ENCODE data around the gene EIF4B. TPM values are rescaled to one million over a fixed set of nuclear protein-coding genes. Genes with fewer than 3 reads are reported as not detected.

Gene EIF4B
- total and polyA plus RNA-seq, 3 experiments from 2014 or later, result 114 to 660 (median 644) TPM

DNA sequence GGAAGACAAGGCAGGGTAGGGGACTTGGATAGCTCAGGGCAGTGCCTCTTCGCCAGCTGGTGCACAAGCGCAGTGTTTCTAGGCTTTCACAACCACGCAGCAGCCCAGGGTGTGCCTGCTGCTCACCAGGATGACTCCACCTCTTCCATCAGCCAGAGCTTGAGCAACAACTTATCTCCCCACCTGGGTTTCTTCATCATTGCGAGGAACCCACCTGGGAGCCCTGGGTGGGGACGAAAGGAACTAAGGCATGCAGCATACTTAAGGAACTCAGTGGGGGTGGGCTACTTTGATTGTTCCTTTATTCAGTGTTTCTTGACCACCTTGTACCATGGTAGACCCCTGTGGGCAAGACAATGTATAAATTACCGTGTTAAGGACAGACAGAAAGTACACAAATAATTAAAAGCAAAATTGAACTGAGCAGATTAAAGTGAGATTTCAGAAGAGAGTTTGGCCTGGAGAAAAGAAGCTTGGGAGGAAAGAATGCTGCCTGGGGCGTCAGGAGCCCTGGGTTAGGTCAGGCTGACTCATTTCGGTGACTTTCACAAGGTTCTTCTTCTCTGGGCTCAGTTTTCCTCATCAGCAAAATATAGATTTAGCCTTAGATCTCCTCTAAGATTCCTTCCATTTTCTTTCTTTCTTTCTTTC lies 34.5 kb upstream of the EIF4B start:
- H3K27me3 ChIP-seq (ENCODE audit: insufficient read depth, low read length, poor library complexity, severe bottlenecking), result no peaks in the 10 kb centered on the region
- no peaks in the 10 kb centered on the region for H3K36me3 Mint-ChIP-seq
- peak overlapping the region in 1 of 8 donors; percentile 50 for H3K27ac Mint-ChIP-seq
- H3K4me3 ChIP-seq (ENCODE audit: low read length), result no peak overlapping the region
- H3K9me3 Mint-ChIP-seq, result no peaks in the 10 kb centered on the region
- DNase-seq, result no peak
- peaks cover 11 to 31% of the 10 kb centered on the region in 2 donors for H3K27me3 Mint-ChIP-seq
- ChIA-PET POLR2A (no interaction called here), CTCF (interaction anchor here (1.7 to 2.8 kb wide), 2 partner anchors 9 to 87 kb away, joined by 6 to 12 read pairs; no protein-coding TSS in a partner anchor)
- no peaks in the 10 kb centered on the region for H3K36me3 ChIP-seq (ENCODE audit: insufficient read depth, low read length)
- no peaks in the 10 kb centered on the region for H3K9me3 ChIP-seq (ENCODE audit: low read length)
- no peak overlapping the region for H3K4me3 Mint-ChIP-seq
- no peaks in the 10 kb centered on the region for H3K4me1 Mint-ChIP-seq
- H3K27ac ChIP-seq (ENCODE audit: low read depth, low read length), result no peak overlapping the region
- H3K4me1 ChIP-seq (ENCODE audit: insufficient read depth, low read length), result no peaks in the 10 kb centered on the region

DNA sequence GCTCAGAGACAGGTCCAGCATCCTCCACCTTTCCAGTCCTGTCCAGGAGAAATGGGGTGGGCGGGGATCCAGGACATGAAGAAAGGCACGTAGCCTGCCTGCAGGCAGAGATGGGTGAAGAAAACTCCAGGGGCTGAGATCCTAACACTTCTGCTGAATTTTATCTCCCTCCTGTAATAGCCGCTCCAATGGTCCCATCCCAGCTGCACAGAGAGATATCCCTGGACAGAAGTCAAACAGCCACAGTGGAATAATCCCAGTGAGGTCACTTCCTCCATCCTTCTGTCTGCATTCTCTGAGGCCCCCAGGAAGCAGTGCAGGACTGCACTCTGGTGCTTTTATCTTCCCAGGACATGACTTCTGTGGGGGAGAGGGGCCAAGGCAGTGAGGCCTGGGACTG lies 31.1 kb upstream of the EIF4B start:
- Histone ChIP-seq H3K4me1 (ENCODE audit: insufficient read depth, low read length) (no peaks in the 10 kb centered on the region), H3K27me3 (ENCODE audit: insufficient read depth, low read length, poor library complexity, severe bottlenecking) (no peaks in the 10 kb centered on the region), H3K27ac (ENCODE audit: low read depth, low read length) (no peak overlapping the region), H3K4me3 (ENCODE audit: low read length) (no peak overlapping the region), H3K36me3 (ENCODE audit: insufficient read depth, low read length) (no peaks in the 10 kb centered on the region), H3K9me3 (ENCODE audit: low read length) (no peaks in the 10 kb centered on the region)
- Mint-ChIP-seq H3K4me1 (no peaks in the 10 kb centered on the region), H3K4me3 (no peak overlapping the region), H3K36me3 (no peaks in the 10 kb centered on the region), H3K27ac (no peak overlapping the region), H3K9me3 (no peaks in the 10 kb centered on the region), H3K27me3 (peaks cover 28 to 49% of the 10 kb centered on the region in 2 donors)
- no peak for DNase-seq
- ChIA-PET CTCF (no interaction called here), POLR2A (no interaction called here)

DNA sequence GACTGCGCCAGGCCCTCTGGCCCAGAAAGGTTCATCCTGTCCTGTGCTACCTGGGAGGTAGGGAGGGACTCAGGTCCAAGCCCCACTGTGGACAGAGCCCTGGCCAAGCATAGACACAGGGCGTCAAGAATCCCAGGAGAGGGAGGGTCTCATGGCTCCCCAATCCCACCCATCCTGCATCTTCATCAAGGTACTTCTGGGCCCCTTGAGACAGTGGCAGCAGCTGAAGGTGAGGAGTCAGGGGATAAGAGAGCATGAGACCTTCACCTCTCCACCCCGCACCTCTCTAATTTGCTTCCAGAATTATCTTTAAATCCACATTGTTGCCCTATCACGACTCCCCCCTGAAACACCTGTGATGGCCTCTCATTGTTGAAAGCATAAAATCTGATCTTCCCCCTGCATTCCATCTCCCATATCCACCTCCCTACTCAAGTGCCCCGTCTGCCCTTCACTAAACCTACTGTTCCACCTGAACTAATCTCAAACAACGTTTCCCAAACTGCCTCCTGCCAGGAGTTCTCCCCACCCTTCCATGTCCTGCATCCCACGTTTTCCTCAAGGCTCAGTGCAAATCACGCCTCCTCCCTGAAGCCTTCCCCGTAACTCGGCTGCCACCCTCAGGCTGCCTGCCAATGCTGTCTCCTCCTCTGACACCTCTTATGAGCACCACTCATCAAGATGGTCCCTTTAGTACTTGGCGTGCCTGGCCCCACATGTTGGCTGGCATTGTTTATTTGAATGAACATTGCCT lies 30.3 kb upstream of the EIF4B start:
- H3K4me1 Mint-ChIP-seq, result peaks cover 0 to 1% (median 0%) of the 10 kb centered on the region in 3 donors
- H3K4me3 ChIP-seq (ENCODE audit: low read length), result no peak overlapping the region
- H3K9me3 ChIP-seq (ENCODE audit: low read length), result no peaks in the 10 kb centered on the region
- H3K9me3 Mint-ChIP-seq, result no peaks in the 10 kb centered on the region
- no peak for DNase-seq
- peak overlapping the region in 1 of 8 donors; percentile 71 for H3K27ac Mint-ChIP-seq
- H3K4me1 ChIP-seq (ENCODE audit: insufficient read depth, low read length), result no peaks in the 10 kb centered on the region
- no peak overlapping the region for H3K27ac ChIP-seq (ENCODE audit: low read depth, low read length)
- H3K27me3 Mint-ChIP-seq, result peaks cover 35 to 55% of the 10 kb centered on the region in 2 donors
- H3K27me3 ChIP-seq (ENCODE audit: insufficient read depth, low read length, poor library complexity, severe bottlenecking), result no peaks in the 10 kb centered on the region
- no peaks in the 10 kb centered on the region for H3K36me3 ChIP-seq (ENCODE audit: insufficient read depth, low read length)
- no peak overlapping the region for H3K4me3 Mint-ChIP-seq
- POLR2A ChIA-PET, result no interaction called here
- no peaks in the 10 kb centered on the region for H3K36me3 Mint-ChIP-seq
- CTCF ChIA-PET, result no interaction called here

DNA sequence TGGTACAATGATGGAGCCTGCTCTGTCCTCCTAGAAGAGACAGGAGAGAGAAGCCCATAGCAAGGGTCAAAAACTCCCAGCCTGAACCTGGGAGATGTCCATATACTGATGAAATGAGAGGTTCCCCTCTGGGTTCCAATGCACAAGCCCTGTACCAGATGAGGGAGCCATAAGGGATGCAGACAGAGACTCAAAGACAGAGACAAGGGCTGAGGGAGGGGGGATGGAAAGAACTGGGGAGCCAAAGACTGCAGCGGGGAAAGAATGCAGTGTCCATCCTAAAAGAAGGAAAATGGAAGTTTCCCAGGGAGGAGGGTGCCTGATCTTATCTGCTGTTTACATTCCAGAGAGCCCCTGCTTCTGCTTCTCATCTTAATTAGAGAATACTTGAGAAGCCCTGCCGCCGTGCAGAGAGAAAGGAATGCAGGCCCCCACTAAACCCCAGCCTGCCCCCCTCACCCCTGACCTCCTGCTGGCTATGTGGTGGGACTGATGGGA lies 29.6 kb upstream of the EIF4B start:
- no peak overlapping the region for H3K27ac ChIP-seq (ENCODE audit: low read depth, low read length)
- Mint-ChIP-seq H3K27ac (no peak overlapping the region), H3K4me3 (peak overlapping the region in 1 of 7 donors; percentile 9), H3K36me3 (no peaks in the 10 kb centered on the region), H3K27me3 (peaks cover 36 to 54% of the 10 kb centered on the region in 2 donors), H3K4me1 (peaks cover 0 to 2% (median 0%) of the 10 kb centered on the region in 3 donors), H3K9me3 (no peaks in the 10 kb centered on the region)
- H3K27me3 ChIP-seq (ENCODE audit: insufficient read depth, low read length, poor library complexity, severe bottlenecking), result no peaks in the 10 kb centered on the region
- CTCF ChIA-PET, result interaction anchor here (11.0 kb wide), 1 partner anchor 92 kb away, joined by 267 read pairs; no protein-coding TSS in a partner anchor
- H3K4me3 ChIP-seq (ENCODE audit: low read length), result no peak overlapping the region
- POLR2A ChIA-PET, result no interaction called here
- H3K4me1 ChIP-seq (ENCODE audit: insufficient read depth, low read length), result no peaks in the 10 kb centered on the region
- H3K9me3 ChIP-seq (ENCODE audit: low read length), result no peaks in the 10 kb centered on the region
- DNase-seq, result no peak
- no peaks in the 10 kb centered on the region for H3K36me3 ChIP-seq (ENCODE audit: insufficient read depth, low read length)

DNA sequence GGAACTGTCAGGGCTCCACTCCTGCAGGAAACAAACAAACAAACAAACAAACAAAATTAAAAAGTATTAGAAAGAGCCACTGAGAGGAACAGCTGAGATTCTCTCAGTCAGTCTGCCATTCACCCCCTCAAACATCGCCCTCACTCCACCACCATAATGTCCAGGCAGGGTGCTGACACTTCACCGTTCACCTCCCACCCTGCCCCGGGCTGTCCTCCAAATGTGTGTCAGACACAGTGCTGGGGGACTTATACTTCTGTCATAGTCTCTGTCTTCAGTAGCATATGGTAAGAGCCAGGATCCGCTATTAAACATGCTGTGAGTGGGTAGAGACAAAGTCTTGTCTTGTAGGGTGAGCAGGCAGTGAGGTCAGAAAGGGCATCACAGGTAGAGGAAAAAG lies 29.1 kb upstream of the EIF4B start:
- no peaks in the 10 kb centered on the region for H3K36me3 ChIP-seq (ENCODE audit: insufficient read depth, low read length)
- Mint-ChIP-seq H3K27ac (peak overlapping the region in 1 of 8 donors; percentile 45), H3K9me3 (no peaks in the 10 kb centered on the region), H3K4me1 (peaks cover 0 to 2% (median 0%) of the 10 kb centered on the region in 3 donors), H3K36me3 (no peaks in the 10 kb centered on the region), H3K27me3 (peaks cover 36 to 50% of the 10 kb centered on the region in 2 donors), H3K4me3 (no peak overlapping the region)
- H3K27me3 ChIP-seq (ENCODE audit: insufficient read depth, low read length, poor library complexity, severe bottlenecking), result no peaks in the 10 kb centered on the region
- H3K9me3 ChIP-seq (ENCODE audit: low read length), result no peaks in the 10 kb centered on the region
- no peak for DNase-seq
- H3K4me3 ChIP-seq (ENCODE audit: low read length), result no peak overlapping the region
- ChIA-PET POLR2A (interaction anchor here (0.6 kb wide), 2 partner anchors 13 to 20 kb away, joined by 3 to 5 read pairs; no protein-coding TSS in a partner anchor), CTCF (interaction anchor here (11.0 kb wide), 1 partner anchor 93 kb away, joined by 267 read pairs; no protein-coding TSS in a partner anchor)
- H3K27ac ChIP-seq (ENCODE audit: low read depth, low read length), result no peak overlapping the region
- H3K4me1 ChIP-seq (ENCODE audit: insufficient read depth, low read length), result no peaks in the 10 kb centered on the region

DNA sequence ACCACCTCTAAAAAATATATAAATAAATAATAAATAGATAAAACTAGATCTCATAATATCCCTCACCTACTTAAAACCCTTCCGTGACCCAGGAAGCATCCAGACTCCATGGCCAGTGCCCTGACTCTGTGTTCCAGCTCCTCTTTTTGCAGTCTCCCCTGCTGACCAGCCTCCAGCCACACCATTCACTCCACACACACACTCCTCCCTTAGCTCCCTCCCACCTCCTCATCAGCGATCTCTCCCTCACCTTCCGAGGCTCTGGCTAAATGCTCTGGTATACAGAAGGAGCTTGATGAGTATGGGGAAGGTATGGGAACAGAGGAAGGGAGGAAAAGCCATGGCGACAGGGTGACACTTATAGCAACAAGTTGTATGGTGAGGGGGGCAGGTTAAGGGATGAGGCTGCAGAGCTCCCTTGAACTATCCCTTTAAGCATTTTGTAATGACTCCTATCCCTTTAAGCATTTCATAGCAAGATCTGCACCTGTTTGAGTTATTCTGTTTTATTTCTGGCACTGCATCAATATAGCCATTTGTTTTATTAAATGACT lies 26.1 kb upstream of the EIF4B start:
- Histone ChIP-seq H3K27me3 (ENCODE audit: insufficient read depth, low read length, poor library complexity, severe bottlenecking) (no peaks in the 10 kb centered on the region), H3K27ac (ENCODE audit: low read depth, low read length) (no peak overlapping the region), H3K4me3 (ENCODE audit: low read length) (no peak overlapping the region), H3K4me1 (ENCODE audit: insufficient read depth, low read length) (no peaks in the 10 kb centered on the region), H3K9me3 (ENCODE audit: low read length) (no peaks in the 10 kb centered on the region), H3K36me3 (ENCODE audit: insufficient read depth, low read length) (no peaks in the 10 kb centered on the region)
- ChIA-PET CTCF (interaction anchor here (0.6 to 11.0 kb wide), 32 partner anchors 9 to 833 kb away, joined by 3 to 267 read pairs (median 4); partner anchors contain the start of gene EIF4B), POLR2A (no interaction called here)
- Mint-ChIP-seq H3K4me3 (no peak overlapping the region), H3K27ac (no peak overlapping the region), H3K9me3 (no peaks in the 10 kb centered on the region), H3K27me3 (peaks cover 33 to 61% of the 10 kb centered on the region in 2 donors), H3K4me1 (peaks cover 0 to 2% (median 0%) of the 10 kb centered on the region in 3 donors), H3K36me3 (no peaks in the 10 kb centered on the region)
- no peak for DNase-seq

DNA sequence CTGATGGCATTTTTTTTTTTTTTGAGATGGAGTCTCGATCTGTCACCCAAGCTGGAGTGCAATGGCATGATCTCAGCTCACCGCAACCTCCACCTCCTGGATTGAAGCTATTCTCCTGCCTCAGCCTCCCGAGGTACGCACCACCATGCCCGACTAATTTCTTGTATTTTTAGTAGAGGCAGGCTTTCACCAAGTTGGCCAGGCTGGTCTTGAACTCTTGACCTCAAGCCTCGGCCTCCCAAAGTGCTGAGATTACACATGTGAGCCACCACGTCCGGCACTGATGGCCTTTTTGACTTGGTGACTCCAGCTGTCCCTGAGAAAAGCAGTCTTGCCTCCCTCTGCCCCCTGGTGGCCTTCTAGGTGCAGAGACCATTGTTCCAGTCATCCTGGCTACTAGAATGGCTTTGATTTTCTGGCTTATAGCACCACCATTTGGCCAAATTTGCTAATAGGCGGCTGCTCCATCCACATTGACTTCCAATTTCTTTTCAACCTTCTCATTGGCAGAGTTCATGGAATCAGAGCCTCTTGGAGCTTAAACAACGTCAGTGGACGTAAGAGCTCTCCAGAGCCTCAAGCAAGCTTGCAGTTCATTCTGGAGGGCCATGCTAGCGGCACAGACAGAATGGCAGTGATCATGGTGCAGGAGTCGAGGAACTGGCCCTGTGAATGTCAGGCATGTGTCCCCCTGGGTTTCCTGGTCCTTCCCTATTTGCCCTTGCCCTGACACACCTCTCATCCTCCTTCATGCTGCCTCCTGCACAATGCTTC lies 25.4 kb upstream of the EIF4B start:
- no peaks in the 10 kb centered on the region for H3K36me3 ChIP-seq (ENCODE audit: insufficient read depth, low read length)
- no peak overlapping the region for H3K27ac Mint-ChIP-seq
- no peaks in the 10 kb centered on the region for H3K27me3 ChIP-seq (ENCODE audit: insufficient read depth, low read length, poor library complexity, severe bottlenecking)
- no peaks in the 10 kb centered on the region for H3K36me3 Mint-ChIP-seq
- POLR2A ChIA-PET, result no interaction called here
- H3K4me3 Mint-ChIP-seq, result no peak overlapping the region
- peaks cover 33 to 60% of the 10 kb centered on the region in 2 donors for H3K27me3 Mint-ChIP-seq
- H3K4me1 Mint-ChIP-seq, result peaks cover 0 to 2% (median 0%) of the 10 kb centered on the region in 3 donors
- H3K4me3 ChIP-seq (ENCODE audit: low read length), result no peak overlapping the region
- no peaks in the 10 kb centered on the region for H3K9me3 Mint-ChIP-seq
- H3K4me1 ChIP-seq (ENCODE audit: insufficient read depth, low read length), result no peaks in the 10 kb centered on the region
- no peak overlapping the region for H3K27ac ChIP-seq (ENCODE audit: low read depth, low read length)
- peak; percentile 65 to 87 (median 74) for DNase-seq
- CTCF ChIA-PET, result interaction anchor here (0.6 to 11.0 kb wide), 33 partner anchors 9 to 833 kb away, joined by 3 to 267 read pairs (median 4); no protein-coding TSS in a partner anchor
- no peaks in the 10 kb centered on the region for H3K9me3 ChIP-seq (ENCODE audit: low read length)

Data from CD8-positive, alpha-beta memory T cell (primary cell).